M059J (cell line): ENCODE results near the gene MAGEC3. TPM values are rescaled to one million over a fixed set of nuclear protein-coding genes. Genes with fewer than 3 reads are reported as not detected.

Source experiments
- DNase-seq: peaks from one replicate; pipeline ENCODE4 v3.0.0-alpha.2; 2012; ENCODE audit warnings: low read depth
- total RNA-seq: library from RNA; depleted of rRNA; stranded (reverse); fragments of >200 nt; shearing (Covaris generic); gene quantifications from 2 replicates; pipeline ENCODE4 v1.2.3, GENCODE V29; 2014; rRNA removed

MAGEC3 gene
- total RNA-seq, 1 experiment from 2014 or later = 0.57 TPM

GRCh38 chrX:141947350-141947749 is 109.2 kb downstream of the MAGEC3 start:
- DNase-seq = no peak

Other genes with a start within 250 kb of the MAGEC3 start
- 157 and 162 TPM in 2 replicates for gene SPANXA2, start 248.6 kb upstream of the MAGEC3 start, total RNA-seq
- 175 and 210 TPM in 2 replicates for gene SPANXD, start 139.6 kb upstream of the MAGEC3 start, total RNA-seq
- gene MAGEC1, start 65.6 kb downstream of the MAGEC3 start, total RNA-seq = 0.79 and 2.0 TPM in 2 replicates